ENCODE data around the gene LTB. TPM values are rescaled to one million over a fixed set of nuclear protein-coding genes. Genes with fewer than 3 reads are reported as not detected.

Gene LTB
- polyA plus RNA-seq, 3 donors = 12.6 to 25.5 (median 21.6) TPM

- H3K9me3 Mint-ChIP-seq = peaks cover 0 to 1% (median 0%) of the 10 kb centered on the region in 7 donors
- no peaks in the 10 kb centered on the region for H3K9me3 ChIP-seq (replicated peaks in 1 of 2; ENCODE audit: control insufficient read depth in 1 of 2, insufficient read depth in 1 of 2, low read length in 2 of 2)
- peaks cover 45% of the 10 kb centered on the region for H3K79me2 ChIP-seq (ENCODE audit: insufficient read depth, low read length)
- H3K4me1 ChIP-seq (ENCODE audit: control insufficient read depth in 1 of 2, insufficient read depth in 2 of 2, low read length in 2 of 2) = peaks cover 47 to 66% of the 10 kb centered on the region in 2 donors
- H3K4me3 ChIP-seq (replicated peaks in 1 of 3; ENCODE audit: low read depth in 2 of 3, low read length in 3 of 3) = peak within 1 kb of the TSS; percentile 75 to 99 (median 93)
- H3K27me3 Mint-ChIP-seq (ENCODE audit: low read depth in 3 of 3) = peaks cover 0 to 1% (median 0%) of the 10 kb centered on the region in 3 donors
- H3K4me3 Mint-ChIP-seq = peak within 1 kb of the TSS; percentile 91 to 96
- H2AFZ ChIP-seq (ENCODE audit: insufficient read depth, low read depth, low read length, poor library complexity, severe bottlenecking) = peak within 1 kb of the TSS; percentile 72
- H3K27ac Mint-ChIP-seq = peak within 1 kb of the TSS; percentile 87 to 96 (median 94)
- WGBS (ENCODE audit: insufficient coverage) = 0% methylated on average over 1 of the region's 6 CpGs
- DNase-seq = peak; percentile 63 to 87 (median 81)
- H4K20me1 ChIP-seq (ENCODE audit: insufficient read depth, low read length) = peaks cover 10% of the 10 kb centered on the region
- no peak for TF ChIP-seq CTCF (IDR thresholded peaks at IDR 0.05)
- intact Hi-C loops (cut with micrococcal nuclease) = no loop called here
- H3K36me3 Mint-ChIP-seq = peaks cover 12 to 25% of the 10 kb centered on the region in 2 donors
- peaks cover 62% of the 10 kb centered on the region for H3K4me1 Mint-ChIP-seq
- H3K9ac ChIP-seq (ENCODE audit: insufficient read depth, low read length, poor library complexity, severe bottlenecking) = peak within 1 kb of the TSS; percentile 74
- no peaks in the 10 kb centered on the region for H3K27me3 ChIP-seq (ENCODE audit: control insufficient read depth in 2 of 2, insufficient read depth in 2 of 2, low read length in 2 of 2)
- H3K36me3 ChIP-seq (replicated peaks in 1 of 2; ENCODE audit: control insufficient read depth in 1 of 2, insufficient read depth in 2 of 2, low read length in 2 of 2) = peaks cover 4 to 11% of the 10 kb centered on the region in 2 donors
- H3K27ac ChIP-seq (ENCODE audit: low read depth in 1 of 2, low read length in 2 of 2) = peak within 1 kb of the TSS; percentile 78 to 86
- peak within 1 kb of the TSS; percentile 99 for H3K4me2 ChIP-seq (replicated peaks; ENCODE audit: extremely low read depth, low read length, poor library complexity, severe bottlenecking)
These were observed 32.7 kb upstream of the LTB start, which contains the start of gene AIF1 for GRCh38 chr6:31614684-31615578. Gene AIF1 (plus strand): TSS chr6:31615234. CDS start chr6:31615330, 96 bp downstream.

GRCh38 chr6:31614075-31614619 lies 31.9 kb upstream of the LTB start:
- peak overlapping the region; percentile 78 to 86 for H3K27ac ChIP-seq (ENCODE audit: low read depth in 1 of 2, low read length in 2 of 2)
- peaks cover 10% of the 10 kb centered on the region for H4K20me1 ChIP-seq (ENCODE audit: insufficient read depth, low read length)
- peaks cover 43% of the 10 kb centered on the region for H3K79me2 ChIP-seq (ENCODE audit: insufficient read depth, low read length)
- peaks cover 42 to 61% of the 10 kb centered on the region in 2 donors for H3K4me1 ChIP-seq (ENCODE audit: control insufficient read depth in 1 of 2, insufficient read depth in 2 of 2, low read length in 2 of 2)
- no peaks in the 10 kb centered on the region for H3K27me3 ChIP-seq (ENCODE audit: control insufficient read depth in 2 of 2, insufficient read depth in 2 of 2, low read length in 2 of 2)
- H3K9ac ChIP-seq (ENCODE audit: insufficient read depth, low read length, poor library complexity, severe bottlenecking) = no peak overlapping the region
- peak overlapping the region; percentile 99 for H3K4me2 ChIP-seq (replicated peaks; ENCODE audit: extremely low read depth, low read length, poor library complexity, severe bottlenecking)
- H3K4me3 ChIP-seq (replicated peaks in 1 of 3; ENCODE audit: low read depth in 2 of 3, low read length in 3 of 3) = peak overlapping the region; percentile 75 to 99 (median 93)
- peaks cover 0 to 1% (median 0%) of the 10 kb centered on the region in 3 donors for H3K27me3 Mint-ChIP-seq (ENCODE audit: low read depth in 3 of 3)
- DNase-seq = peak; percentile 60 to 83 (median 67)
- no peak for TF ChIP-seq CTCF (IDR thresholded peaks at IDR 0.05)
- intact Hi-C loops (cut with micrococcal nuclease) = no loop called here
- H3K36me3 Mint-ChIP-seq = peaks cover 12 to 25% of the 10 kb centered on the region in 2 donors
- H3K4me3 Mint-ChIP-seq = peak overlapping the region; percentile 91 to 96
- H3K27ac Mint-ChIP-seq = peak overlapping the region; percentile 87 to 96 (median 94)
- H3K9me3 Mint-ChIP-seq = peaks cover 0 to 1% (median 0%) of the 10 kb centered on the region in 7 donors
- peaks cover 58% of the 10 kb centered on the region for H3K4me1 Mint-ChIP-seq
- WGBS (ENCODE audit: insufficient coverage) = no CpG with 5 or more reads among the region's 8 CpGs
- H3K9me3 ChIP-seq (replicated peaks in 1 of 2; ENCODE audit: control insufficient read depth in 1 of 2, insufficient read depth in 1 of 2, low read length in 2 of 2) = no peaks in the 10 kb centered on the region
- H3K36me3 ChIP-seq (replicated peaks in 1 of 2; ENCODE audit: control insufficient read depth in 1 of 2, insufficient read depth in 2 of 2, low read length in 2 of 2) = peaks cover 4 to 11% of the 10 kb centered on the region in 2 donors
- H2AFZ ChIP-seq (ENCODE audit: insufficient read depth, low read depth, low read length, poor library complexity, severe bottlenecking) = peak overlapping the region; percentile 72

All from CD14-positive monocyte (primary cell).